ENCODE data around the gene CTNNB1.

Gene CTNNB1

GRCh38 chr3:41193794-41194539 is 5.3 kb upstream of the CTNNB1 start:
- DNase-seq: no peak

GRCh38 chr3:41194701-41195100 is 4.6 kb upstream of the CTNNB1 start:
- DNase-seq: no peak

- no peak for DNase-seq
These were observed 3.4 kb upstream of the CTNNB1 start for GRCh38 chr3:41195946-41196345.

GRCh38 chr3:41196499-41197410 is 2.5 kb upstream of the CTNNB1 start:
- no peak for DNase-seq

- DNase-seq: no peak
These were observed 1.3 kb upstream of the CTNNB1 start for GRCh38 chr3:41198046-41198445.

GRCh38 chr3:41198526-41198925 is 779 bp upstream of the CTNNB1 start:
- DNase-seq: no peak

GRCh38 chr3:41199866-41200668 is 762 bp downstream of the CTNNB1 start:
- DNase-seq: peak; percentile 34

GRCh38 chr3:41200669-41201021 is 1.3 kb downstream of the CTNNB1 start:
- DNase-seq: no peak

GRCh38 chr3:41202075-41202833 is 2.9 kb downstream of the CTNNB1 start:
- no peak for DNase-seq

- no peak for DNase-seq
These were observed 3.6 kb downstream of the CTNNB1 start for GRCh38 chr3:41202834-41203345.

- DNase-seq: no peak
These were observed 5.1 kb downstream of the CTNNB1 start for GRCh38 chr3:41204369-41204768.

- DNase-seq: no peak
These were observed 6.3 kb downstream of the CTNNB1 start for GRCh38 chr3:41205591-41205990.

- no peak for DNase-seq
These were observed 8.1 kb downstream of the CTNNB1 start for GRCh38 chr3:41207355-41207754.

- no peak for DNase-seq
These were observed 9.4 kb downstream of the CTNNB1 start for GRCh38 chr3:41208507-41209220.

- DNase-seq: no peak
These were observed 10.3 kb downstream of the CTNNB1 start for GRCh38 chr3:41209646-41210045.

- no peak for DNase-seq
These were observed 11.7 kb downstream of the CTNNB1 start for GRCh38 chr3:41210966-41211365.

- DNase-seq: no peak
These were observed 12.8 kb downstream of the CTNNB1 start for GRCh38 chr3:41212088-41212487.

GRCh38 chr3:41213588-41213987 is 14.3 kb downstream of the CTNNB1 start:
- no peak for DNase-seq

GRCh38 chr3:41216422-41216821 is 17.1 kb downstream of the CTNNB1 start:
- no peak for DNase-seq

- no peak for DNase-seq
These were observed 17.7 kb downstream of the CTNNB1 start for GRCh38 chr3:41216993-41217392.

- no peak for DNase-seq
These were observed 20.1 kb downstream of the CTNNB1 start for GRCh38 chr3:41219424-41219823.

All from activated naive CD4-positive, alpha-beta T cell treated with anti-CD3 and anti-CD28 coated beads, Interleukin-2, amount 50 U/mL, for 16 hours (primary cell).